GM12891 (cell line): ENCODE measurements around the gene MTX3.

Experiments
- PAX5 ChIP-seq: IDR thresholded peaks from 2 replicates; pipeline ENCODE4 v1.6.1; 2011; ENCODE audit warnings: low read length, moderate library complexity, mild to moderate bottlenecking; ENCODE audit not compliant: insufficient read depth, severe bottlenecking
- POLR2A ChIP-seq: IDR thresholded peaks from 2 replicates; pipeline ENCODE4 v1.6.1; 2011; ENCODE audit warnings: low read depth, low read length, control low read depth
- POLR2AphosphoS5 ChIP-seq: IDR thresholded peaks from 2 replicates; pipeline ENCODE4 v1.6.1; 2011; ENCODE audit warnings: low read depth, low read length, control low read depth
- TAF1 ChIP-seq: IDR thresholded peaks from 2 replicates; pipeline ENCODE4 v1.6.1; 2011; ENCODE audit warnings: low read depth, low read length, control low read depth

- TF ChIP-seq POLR2AphosphoS5 (no peak), POLR2A (no peak), TAF1 (no peak), PAX5 (no peak)
These were observed 14.1 kb downstream of the MTX3 start for GRCh38 chr5:79976759-79977515.
